Natural killer cell (primary cell): ENCODE data around the gene MPND. TPM values are rescaled to one million over a fixed set of nuclear protein-coding genes. Genes with fewer than 3 reads are reported as not detected.

Experiments used
- ATAC-seq, 3 donors: fragments of 150-1000 bp in 2 of 3; fragments of 200-7000 bp in 1 of 3; cut with Tn5 transposase; 1 replicate in 1 of 3; 2 replicates in 2 of 3; pipeline ENCODE4 v1.10.0; 2021; ENCODE audit warnings: mild to moderate bottlenecking in 2 of 3, moderate library complexity in 2 of 3
- DNase-seq, 2 donors: peaks; one replicate each; pipeline versions ENCODE4 v3.0.0 to v3.0.0-alpha.2; 2013 to 2021; ENCODE audit warnings: mixed read lengths in 1 of 2
- H3K27ac ChIP-seq: one replicate; pipeline ENCODE4 v1.5.1; 2013; ENCODE audit warnings: mild to moderate bottlenecking, low read length
- H3K27me3 ChIP-seq: one replicate; pipeline ENCODE4 v1.6.1; 2013; ENCODE audit warnings: low read length; ENCODE audit not compliant: control insufficient read depth, insufficient read depth
- H3K36me3 ChIP-seq: one replicate; pipeline ENCODE4 v1.6.1; 2013; ENCODE audit warnings: low read length; ENCODE audit not compliant: control insufficient read depth, insufficient read depth
- H3K4me1 ChIP-seq: one replicate; pipeline ENCODE4 v1.6.1; 2013; ENCODE audit warnings: low read length; ENCODE audit not compliant: control insufficient read depth, insufficient read depth
- H3K4me3 ChIP-seq: one replicate; pipeline ENCODE4 v1.5.1; 2013; ENCODE audit warnings: low read length
- H3K9me3 ChIP-seq: one replicate; pipeline ENCODE4 v1.6.1; 2013; ENCODE audit warnings: low read length; ENCODE audit not compliant: control insufficient read depth, insufficient read depth
- H3K27ac Mint-ChIP-seq, 2 donors: one replicate each; pipeline ENCODE4 v1.8.0; 2022; ENCODE audit warnings: mild to moderate bottlenecking in 2 of 2, mixed read lengths in 2 of 2, moderate library complexity in 1 of 2
- H3K27me3 Mint-ChIP-seq, 2 donors: one replicate each; pipeline ENCODE4 v1.8.0; 2022; ENCODE audit warnings: low read depth in 2 of 2, mixed read lengths in 2 of 2
- H3K36me3 Mint-ChIP-seq: one replicate; pipeline ENCODE4 v1.8.0; 2022; ENCODE audit warnings: mixed read lengths
- H3K4me1 Mint-ChIP-seq, 2 donors: one replicate each; pipeline ENCODE4 v1.8.0; 2022; ENCODE audit warnings: mixed read lengths in 2 of 2
- H3K4me3 Mint-ChIP-seq: one replicate; pipeline ENCODE4 v1.8.0; 2022; ENCODE audit warnings: mild to moderate bottlenecking, moderate library complexity, mixed read lengths
- H3K9me3 Mint-ChIP-seq, 2 donors: one replicate each; pipeline ENCODE4 v1.8.0; 2022; ENCODE audit warnings: mixed read lengths in 2 of 2
- CTCF ChIP-seq: fragments of 200-600 bp; IDR thresholded peaks from one replicate; pipeline ENCODE4 v1.8.0; 2022; ENCODE audit warnings: antibody characterized with exemption
- WGBS: methylation state at CpG from one replicate; pipeline ENCODE4 v1.1.7; 2013; ENCODE audit warnings: missing lambda C conversion rate; ENCODE audit not compliant: insufficient coverage; 5-methylcytosine and 5-hydroxymethylcytosine counted together
- intact Hi-C: fragments of 100-400 bp; cut with micrococcal nuclease; formaldehyde crosslinking; loops from one replicate; pipeline ENCODE4 v1.14.2; 2022
- total RNA-seq, 4 donors: library from RNA; stranded (reverse); fragments of 120-200 nt in 1 of 4; gene quantifications; one replicate each; pipeline versions ENCODE4 v1.2.3 to v1.2.4, GENCODE V29; 2013 to 2022

The MPND gene
- total RNA-seq, 3 donors from 2014 or later (not counting 1 experiment from before 2014, with no cell fraction given) = 30.4 to 38.4 (median 31.1) TPM

- H3K36me3 ChIP-seq = no peaks in the 10 kb centered on the region
- H3K4me3 ChIP-seq = no peak overlapping the region
- ATAC-seq (no peak), DNase-seq (no peak)
- no peaks in the 10 kb centered on the region for H3K36me3 Mint-ChIP-seq
- TF ChIP-seq CTCF = no peak
- 79% methylated on average over 16 of the region's 16 CpGs for WGBS
- H3K9me3 Mint-ChIP-seq = no peaks in the 10 kb centered on the region
- no peaks in the 10 kb centered on the region for H3K27me3 ChIP-seq
- peaks cover 24 to 45% of the 10 kb centered on the region in 2 donors for H3K4me1 Mint-ChIP-seq
- no peak overlapping the region for H3K4me3 Mint-ChIP-seq
- intact Hi-C loops = no loop called here
- H3K9me3 ChIP-seq = no peaks in the 10 kb centered on the region
- H3K27ac ChIP-seq = no peak overlapping the region
- peak overlapping the region in 1 of 2 donors; percentile 16 for H3K27ac Mint-ChIP-seq
- H3K4me1 ChIP-seq = peaks cover 97% of the 10 kb centered on the region
- no peaks in the 10 kb centered on the region for H3K27me3 Mint-ChIP-seq
Measured at GRCh38 chr19:4375164-4376027, 32.0 kb downstream of the MPND start.

- H3K27ac ChIP-seq = no peak overlapping the region
- TF ChIP-seq CTCF = no peak
- Mint-ChIP-seq H3K27me3 (no peaks in the 10 kb centered on the region), H3K36me3 (no peaks in the 10 kb centered on the region), H3K27ac (peak overlapping the region; percentile 16 to 50), H3K9me3 (no peaks in the 10 kb centered on the region), H3K4me3 (no peak overlapping the region), H3K4me1 (peaks cover 28 to 46% of the 10 kb centered on the region in 2 donors)
- H3K27me3 ChIP-seq = no peaks in the 10 kb centered on the region
- peaks cover 97% of the 10 kb centered on the region for H3K4me1 ChIP-seq
- 76% methylated on average over 16 of the region's 16 CpGs for WGBS
- intact Hi-C loops = no loop called here
- no peaks in the 10 kb centered on the region for H3K36me3 ChIP-seq
- DNase-seq (no peak), ATAC-seq (no peak)
- no peaks in the 10 kb centered on the region for H3K9me3 ChIP-seq
- H3K4me3 ChIP-seq = no peak overlapping the region
Measured at GRCh38 chr19:4376028-4376670, 32.8 kb downstream of the MPND start.

GRCh38 chr19:4376671-4376990 is 33.3 kb downstream of the MPND start:
- Histone ChIP-seq H3K27me3 (no peaks in the 10 kb centered on the region), H3K36me3 (no peaks in the 10 kb centered on the region), H3K4me1 (peaks cover 95% of the 10 kb centered on the region), H3K4me3 (no peak overlapping the region), H3K9me3 (no peaks in the 10 kb centered on the region), H3K27ac (no peak overlapping the region)
- WGBS = 90% methylated on average over 10 of the region's 10 CpGs
- intact Hi-C loops = no loop called here
- Mint-ChIP-seq H3K9me3 (no peaks in the 10 kb centered on the region), H3K27me3 (no peaks in the 10 kb centered on the region), H3K36me3 (no peaks in the 10 kb centered on the region), H3K4me3 (no peak overlapping the region), H3K27ac (peak overlapping the region; percentile 46 to 50), H3K4me1 (peaks cover 30 to 51% of the 10 kb centered on the region in 2 donors)
- no peak for TF ChIP-seq CTCF
- DNase-seq (no peak), ATAC-seq (no peak)
